DMS153 treated with DMSO at 0.1 percent for 48 hours (cell line): ENCODE results near the gene ZMIZ1.

Source experiments
- DNase-seq: peaks from one replicate; lab custom pipeline; 2025; ENCODE audit not compliant: unreplicated experiment; lab: John Stamatoyannopoulos, UW

The ZMIZ1 gene

GRCh38 chr10:79135790-79136189 is 67.0 kb downstream of the ZMIZ1 start:
- DNase-seq = no peak

- DNase-seq = no peak
Measured at GRCh38 chr10:79136236-79137005, 67.7 kb downstream of the ZMIZ1 start.

- no peak for DNase-seq
Measured at GRCh38 chr10:79137300-79137756, 68.6 kb downstream of the ZMIZ1 start.

GRCh38 chr10:79137826-79138225 is 69.1 kb downstream of the ZMIZ1 start:
- no peak for DNase-seq

GRCh38 chr10:79138449-79139123 is 69.8 kb downstream of the ZMIZ1 start:
- DNase-seq = no peak

GRCh38 chr10:79139124-79139835 is 70.5 kb downstream of the ZMIZ1 start:
- DNase-seq = no peak

- no peak for DNase-seq
Measured at GRCh38 chr10:79140085-79140793, 71.5 kb downstream of the ZMIZ1 start.

- no peak for DNase-seq
Measured at GRCh38 chr10:79140855-79141254, 72.1 kb downstream of the ZMIZ1 start.

GRCh38 chr10:79142064-79142491 is 73.3 kb downstream of the ZMIZ1 start:
- DNase-seq = no peak

- no peak for DNase-seq
Measured at GRCh38 chr10:79142522-79143309, 74.0 kb downstream of the ZMIZ1 start.

GRCh38 chr10:79143879-79144278 is 75.1 kb downstream of the ZMIZ1 start:
- DNase-seq = no peak

GRCh38 chr10:79144351-79145173 is 75.8 kb downstream of the ZMIZ1 start:
- DNase-seq = no peak

- no peak for DNase-seq
Measured at GRCh38 chr10:79145174-79145483, 76.4 kb downstream of the ZMIZ1 start.

GRCh38 chr10:79145517-79146470 is 77.0 kb downstream of the ZMIZ1 start:
- no peak for DNase-seq

- no peak for DNase-seq
Measured at GRCh38 chr10:79146611-79147130, 77.9 kb downstream of the ZMIZ1 start.

- no peak for DNase-seq
Measured at GRCh38 chr10:79147306-79147705, 78.5 kb downstream of the ZMIZ1 start.

GRCh38 chr10:79147796-79148451 is 79.2 kb downstream of the ZMIZ1 start:
- DNase-seq = no peak
